ENCODE measurements around the gene CPSF2.

CPSF2 gene

GRCh38 chr14:92121670-92122350 is at the start of gene CPSF2, which contains the start of gene NDUFB1:
Gene CPSF2 (plus strand): TSS chr14:92121969. CDS start chr14:92130985, 9,016 bp downstream.
Gene NDUFB1 (minus strand): TSS chr14:92121706. CDS start chr14:92117637, 4,069 bp downstream.
- DNase-seq, result peak; percentile 90

GRCh38 chr14:92074555-92074954 is 47.2 kb upstream of the CPSF2 start:
- DNase-seq, result no peak

- no peak for DNase-seq
Measured at GRCh38 chr14:92088494-92088893, 33.3 kb upstream of the CPSF2 start.

- no peak for DNase-seq
Measured at GRCh38 chr14:92093320-92093719, 28.4 kb upstream of the CPSF2 start.

- DNase-seq, result no peak
Measured at GRCh38 chr14:92099802-92100201, 22.0 kb upstream of the CPSF2 start.

- no peak for DNase-seq
Measured at GRCh38 chr14:92103363-92103989, 18.3 kb upstream of the CPSF2 start.

- DNase-seq, result no peak
Measured at GRCh38 chr14:92105073-92105892, 16.5 kb upstream of the CPSF2 start.

GRCh38 chr14:92105893-92106142 is 16.0 kb upstream of the CPSF2 start:
- peak; percentile 14 for DNase-seq

GRCh38 chr14:92106143-92106926 is 15.4 kb upstream of the CPSF2 start, which contains the start of gene ATXN3:
Gene ATXN3 (minus strand): TSS chr14:92106582. CDS start chr14:92106552, 30 bp downstream.
- DNase-seq, result peak; percentile 98

GRCh38 chr14:92108345-92109254 is 13.2 kb upstream of the CPSF2 start:
- no peak for DNase-seq

- DNase-seq, result no peak
Measured at GRCh38 chr14:92109490-92109889, 12.3 kb upstream of the CPSF2 start.

GRCh38 chr14:92121207-92121669 is 531 bp upstream of the CPSF2 start:
- no peak for DNase-seq

GRCh38 chr14:92122351-92122677 is 545 bp downstream of the CPSF2 start:
- no peak for DNase-seq

- peak; percentile 12 for DNase-seq
Measured at GRCh38 chr14:92122761-92123160, 992 bp downstream of the CPSF2 start.

- no peak for DNase-seq
Measured at GRCh38 chr14:92134456-92134855, 12.7 kb downstream of the CPSF2 start.

GRCh38 chr14:92135269-92135668 is 13.5 kb downstream of the CPSF2 start:
- DNase-seq, result no peak

- DNase-seq, result no peak
Measured at GRCh38 chr14:92143309-92143708, 21.5 kb downstream of the CPSF2 start.

- DNase-seq, result no peak
Measured at GRCh38 chr14:92143962-92144361, 22.2 kb downstream of the CPSF2 start.

GRCh38 chr14:92144708-92145107 is 22.9 kb downstream of the CPSF2 start:
- no peak for DNase-seq

- no peak for DNase-seq
Measured at GRCh38 chr14:92153581-92153980, 31.8 kb downstream of the CPSF2 start.

GRCh38 chr14:92154283-92154942 is 32.6 kb downstream of the CPSF2 start:
- DNase-seq, result no peak

All from activated CD4-positive, alpha-beta T cell treated with anti-CD3 and anti-CD28 coated beads, Interleukin-2, Interleukin-6, amounts not matched to agents 100 ng/mL and 50 ng/mL, durations not matched to agents 16 hours and 8 hours (primary cell).